COR-L47 (cell line): Measurements from ENCODE around the gene ANXA7.
"Not testable (repeated sequence)": the region's sequence is repeated elsewhere in the genome, so short reads cannot be mapped to it uniquely, and the experiment has no call there.

Experiments
- DNase-seq: peaks from one replicate; lab custom pipeline; 2025; lab: John Stamatoyannopoulos, UW

The ANXA7 gene

DNA sequence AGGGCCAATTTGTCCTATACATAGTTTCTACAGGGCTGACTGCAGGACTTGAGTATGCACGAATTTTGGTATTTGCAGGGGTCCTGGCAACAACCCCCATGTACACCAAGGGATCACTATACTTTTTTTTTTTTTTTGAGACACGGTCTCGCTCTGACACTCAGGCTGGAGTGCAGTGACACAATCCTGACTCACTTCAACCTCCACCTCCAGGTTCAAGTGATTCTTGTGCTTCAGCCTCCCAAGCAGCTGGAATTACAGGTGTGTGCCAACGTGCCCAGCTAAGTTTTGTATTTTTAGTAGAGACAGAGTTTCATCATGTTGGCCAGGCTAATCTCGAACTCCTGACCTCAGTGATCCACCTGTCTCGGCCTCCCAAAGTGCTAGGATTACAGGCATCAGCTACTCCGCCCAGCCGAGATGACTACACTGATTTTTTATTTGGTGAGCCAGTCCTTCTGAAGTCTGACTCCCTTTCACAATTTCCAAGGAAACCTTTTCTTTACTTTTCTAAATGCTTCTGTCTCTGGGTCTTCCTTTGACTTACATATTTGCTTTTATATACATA is 75.0 kb downstream of the ANXA7 start:
- DNase-seq = no peak

GRCh38 chr10:73333202-73333601 is 80.7 kb downstream of the ANXA7 start:
- no peak for DNase-seq

DNA sequence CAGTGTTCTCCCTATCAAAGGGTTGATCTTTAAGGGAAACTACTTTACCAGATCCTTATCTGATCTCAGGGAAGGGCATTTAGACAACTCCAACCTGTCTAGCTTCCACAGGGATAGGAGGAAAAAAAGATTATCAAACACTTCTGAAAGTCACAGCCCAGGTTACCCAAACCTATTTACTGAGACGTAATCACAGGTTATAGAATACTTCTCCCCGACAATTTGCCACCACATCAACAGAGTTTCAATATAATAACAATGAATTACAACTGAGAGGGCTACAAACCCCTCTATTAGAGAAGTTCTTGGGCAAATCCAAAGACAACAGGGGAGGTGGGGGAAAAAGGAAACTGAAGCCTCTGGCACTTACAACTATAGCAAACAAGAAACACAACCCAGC is 81.5 kb downstream of the ANXA7 start:
- DNase-seq = no peak

DNA sequence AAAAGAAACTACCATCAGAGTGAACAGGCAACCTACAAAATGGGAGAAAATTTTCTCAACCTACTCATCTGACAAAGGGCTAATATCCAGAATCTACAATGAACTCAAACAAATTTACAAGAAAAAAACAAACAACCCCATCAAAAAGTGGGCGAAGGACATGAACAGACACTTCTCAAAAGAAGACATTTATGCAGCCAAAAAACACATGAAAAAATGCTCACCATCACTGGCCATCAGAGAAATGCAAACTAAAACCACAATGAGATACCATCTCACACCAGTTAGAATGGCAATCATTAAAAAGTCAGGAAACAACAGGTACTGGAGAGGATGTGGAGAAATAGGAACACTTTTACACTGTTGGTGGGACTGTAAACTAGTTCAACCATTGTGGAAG is 85.3 kb downstream of the ANXA7 start:
- DNase-seq = not testable (repeated sequence)

DNA sequence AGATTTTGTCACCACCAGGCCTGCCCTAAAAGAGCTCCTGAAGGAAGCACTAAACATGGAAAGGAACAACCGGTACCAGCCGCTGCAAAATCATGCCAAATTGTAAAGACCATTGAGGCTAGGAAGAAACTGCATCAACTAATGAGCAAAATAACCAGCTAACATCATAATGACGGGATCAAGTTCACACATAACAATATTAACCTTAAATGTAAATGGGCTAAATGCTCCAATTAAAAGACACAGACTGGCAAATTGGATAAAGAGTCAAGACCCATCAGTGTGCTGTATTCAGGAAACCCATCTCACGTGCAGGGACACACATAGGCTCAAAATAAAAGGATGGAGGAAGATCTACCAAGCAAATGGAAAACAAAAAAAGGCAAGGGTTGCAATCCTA is 88.6 kb downstream of the ANXA7 start:
- DNase-seq = not testable (repeated sequence)
